ENCODE measurements around the gene SEMA4D. TPM values are rescaled to one million over a fixed set of nuclear protein-coding genes. Genes with fewer than 3 reads are reported as not detected.

The SEMA4D gene
- total and polyA plus RNA-seq, 9 of the 15 experiments (the other 6 are each of a cell fraction or from before 2014, with no cell fraction given) = 0.38 to 5.1 (median 1.8) TPM

DNA sequence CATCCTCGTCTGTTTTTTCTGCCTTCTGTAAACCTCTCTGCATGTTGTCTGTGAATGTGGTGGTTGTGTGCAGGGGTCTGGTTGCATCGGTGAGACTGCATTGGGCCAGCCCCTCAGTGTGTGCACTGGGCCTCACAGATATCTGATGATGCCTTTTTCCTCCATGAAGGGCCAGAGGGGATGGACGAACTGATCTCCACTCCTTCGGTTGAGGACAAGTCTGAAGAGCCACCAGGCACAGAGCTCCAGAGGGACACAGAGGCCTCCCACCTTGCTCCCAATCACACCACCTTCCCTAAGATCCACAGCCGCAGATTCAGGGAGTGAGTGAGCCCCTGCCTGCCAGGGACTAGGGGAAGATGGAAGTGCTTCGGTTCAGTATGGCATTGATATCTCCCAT is 148.3 kb downstream of the SEMA4D start (continued):
- TF ChIP-seq ETV6 (IDR thresholded peaks at IDR 0.05; ENCODE audit: borderline replicate concordance in 1 of 2, low read depth in 2 of 2, low read length in 1 of 2) (no peak), ETV6 (CRISPR knock-in tag; IDR thresholded peaks at IDR 0.05; ENCODE audit: borderline replicate concordance) (no peak), ZNF77 (CRISPR knock-in tag; IDR thresholded peaks at IDR 0.05) (no peak), PTRF (tag; IDR thresholded peaks at IDR 0.05) (no peak), ZBTB7A (IDR thresholded peaks at IDR 0.05; ENCODE audit: borderline replicate concordance, control insufficient read depth, low read depth, low read length) (no peak), NCOR1 (IDR thresholded peaks at IDR 0.05) (no peak), HLTF (IDR thresholded peaks at IDR 0.05) (no peak), RHOXF2B (CRISPR knock-in tag; conservative IDR thresholded peaks at IDR 0.05) (no peak)
- TF ChIP-seq, protein P1, sequence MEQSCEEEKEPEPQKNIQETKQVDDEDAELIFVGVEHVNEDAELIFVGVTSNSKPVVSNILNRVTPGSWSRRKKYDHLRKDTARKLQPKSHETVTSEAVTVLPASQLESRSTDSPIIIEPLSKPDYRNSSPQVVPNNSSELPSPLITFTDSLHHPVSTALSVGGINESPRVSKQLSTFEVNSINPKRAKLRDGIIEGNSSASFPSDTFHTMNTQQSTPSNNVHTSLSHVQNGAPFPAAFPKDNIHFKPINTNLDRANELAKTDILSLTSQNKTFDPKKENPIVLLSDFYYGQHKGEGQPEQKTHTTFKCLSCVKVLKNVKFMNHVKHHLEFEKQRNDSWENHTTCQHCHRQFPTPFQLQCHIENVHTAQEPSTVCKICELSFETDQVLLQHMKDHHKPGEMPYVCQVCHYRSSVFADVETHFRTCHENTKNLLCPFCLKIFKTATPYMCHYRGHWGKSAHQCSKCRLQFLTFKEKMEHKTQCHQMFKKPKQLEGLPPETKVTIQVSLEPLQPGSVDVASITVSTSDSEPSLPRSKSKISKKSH (CRISPR knock-in tag; IDR thresholded peaks at IDR 0.05) = no peak
- TF ChIP-seq, protein P2, sequence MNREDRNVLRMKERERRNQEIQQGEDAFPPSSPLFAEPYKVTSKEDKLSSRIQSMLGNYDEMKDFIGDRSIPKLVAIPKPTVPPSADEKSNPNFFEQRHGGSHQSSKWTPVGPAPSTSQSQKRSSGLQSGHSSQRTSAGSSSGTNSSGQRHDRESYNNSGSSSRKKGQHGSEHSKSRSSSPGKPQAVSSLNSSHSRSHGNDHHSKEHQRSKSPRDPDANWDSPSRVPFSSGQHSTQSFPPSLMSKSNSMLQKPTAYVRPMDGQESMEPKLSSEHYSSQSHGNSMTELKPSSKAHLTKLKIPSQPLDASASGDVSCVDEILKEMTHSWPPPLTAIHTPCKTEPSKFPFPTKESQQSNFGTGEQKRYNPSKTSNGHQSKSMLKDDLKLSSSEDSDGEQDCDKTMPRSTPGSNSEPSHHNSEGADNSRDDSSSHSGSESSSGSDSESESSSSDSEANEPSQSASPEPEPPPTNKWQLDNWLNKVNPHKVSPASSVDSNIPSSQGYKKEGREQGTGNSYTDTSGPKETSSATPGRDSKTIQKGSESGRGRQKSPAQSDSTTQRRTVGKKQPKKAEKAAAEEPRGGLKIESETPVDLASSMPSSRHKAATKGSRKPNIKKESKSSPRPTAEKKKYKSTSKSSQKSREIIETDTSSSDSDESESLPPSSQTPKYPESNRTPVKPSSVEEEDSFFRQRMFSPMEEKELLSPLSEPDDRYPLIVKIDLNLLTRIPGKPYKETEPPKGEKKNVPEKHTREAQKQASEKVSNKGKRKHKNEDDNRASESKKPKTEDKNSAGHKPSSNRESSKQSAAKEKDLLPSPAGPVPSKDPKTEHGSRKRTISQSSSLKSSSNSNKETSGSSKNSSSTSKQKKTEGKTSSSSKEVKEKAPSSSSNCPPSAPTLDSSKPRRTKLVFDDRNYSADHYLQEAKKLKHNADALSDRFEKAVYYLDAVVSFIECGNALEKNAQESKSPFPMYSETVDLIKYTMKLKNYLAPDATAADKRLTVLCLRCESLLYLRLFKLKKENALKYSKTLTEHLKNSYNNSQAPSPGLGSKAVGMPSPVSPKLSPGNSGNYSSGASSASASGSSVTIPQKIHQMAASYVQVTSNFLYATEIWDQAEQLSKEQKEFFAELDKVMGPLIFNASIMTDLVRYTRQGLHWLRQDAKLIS (CRISPR knock-in tag; IDR thresholded peaks at IDR 0.05) = no peak

Measured in K562 (cell line).